Measurements from ENCODE around the gene ABHD8. TPM values are rescaled to one million over a fixed set of nuclear protein-coding genes. Genes with fewer than 3 reads are reported as not detected.

ABHD8 gene
- total and polyA plus RNA-seq, 2 of the 13 experiments (the other 11 are each of a cell fraction or from before 2014, with no cell fraction given): 6.3 to 7.2 TPM

DNA sequence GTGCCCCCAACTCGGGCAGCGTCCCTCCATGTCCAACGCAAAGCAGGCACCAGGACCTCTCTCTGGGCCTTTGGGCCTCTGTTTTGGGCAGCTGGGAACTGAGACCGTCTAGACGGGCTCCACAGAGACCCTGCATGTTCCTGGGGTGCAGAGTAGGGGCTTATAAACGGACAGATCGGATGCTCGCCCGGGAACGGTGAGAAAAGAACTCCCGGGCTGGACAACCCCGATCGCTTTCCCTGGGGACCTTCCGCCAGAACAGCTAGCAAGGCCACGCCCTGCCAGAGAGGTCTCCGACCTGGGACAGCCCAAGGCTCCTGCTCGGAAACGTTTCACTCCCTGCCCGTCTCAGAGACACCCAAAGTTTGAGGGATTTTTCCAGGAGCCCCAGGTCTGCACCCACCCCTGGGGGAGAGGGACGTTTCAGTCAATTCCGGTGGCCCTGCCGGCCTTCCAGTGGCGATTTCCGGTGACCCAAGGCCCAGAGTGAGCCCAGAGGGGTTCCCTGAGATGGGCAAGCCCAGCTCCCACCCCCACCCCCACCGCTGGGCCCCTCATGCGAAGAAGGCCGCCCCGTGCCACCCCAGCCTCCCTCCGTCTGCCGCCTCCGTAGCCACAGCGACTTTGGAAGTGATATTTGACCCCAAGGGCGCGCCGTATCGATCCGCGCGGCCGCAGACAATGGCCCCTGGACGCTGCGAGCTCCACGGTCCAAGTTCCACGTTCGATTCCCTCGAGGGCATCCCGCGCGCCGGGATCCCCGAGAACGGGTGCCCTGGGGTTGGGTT is 59.2 kb downstream of the ABHD8 start (continued):
- TF ChIP-seq ZNF75D (CRISPR knock-in tag; IDR thresholded peaks at IDR 0.05; ENCODE audit: borderline replicate concordance) (no peak), PHB2 (IDR thresholded peaks at IDR 0.05; ENCODE audit: partially characterized antibody) (no peak), ZSCAN29 (CRISPR knock-in tag; conservative IDR thresholded peaks at IDR 0.05) (no peak), SETDB1 (CRISPR knock-in tag; IDR thresholded peaks at IDR 0.05; ENCODE audit: borderline replicate concordance) (no peak), NR3C1 (CRISPR knock-in tag; IDR thresholded peaks at IDR 0.05) (no peak), ZNF850 (CRISPR knock-in tag; conservative IDR thresholded peaks at IDR 0.05) (no peak), IRX3 (CRISPR knock-in tag; IDR thresholded peaks at IDR 0.05; ENCODE audit: borderline replicate concordance, low read depth) (no peak), ERF (CRISPR knock-in tag; IDR thresholded peaks at IDR 0.05) (peak; percentile 47), ZFX (CRISPR knock-in tag; IDR thresholded peaks at IDR 0.05; ENCODE audit: low read depth) (peak; percentile 52), ZNF441 (CRISPR knock-in tag; IDR thresholded peaks at IDR 0.05; ENCODE audit: borderline replicate concordance) (no peak; the same call in 1 of the 2 replicates), PLRG1 (conservative IDR thresholded peaks at IDR 0.05) (no peak), HIVEP1 (CRISPR knock-in tag; IDR thresholded peaks at IDR 0.05) (peak; percentile 93), ZMYM4 (CRISPR knock-in tag; IDR thresholded peaks at IDR 0.05) (no peak), HMG20B (CRISPR knock-in tag; conservative IDR thresholded peaks at IDR 0.05) (no peak), ZZZ3 (CRISPR knock-in tag; IDR thresholded peaks at IDR 0.05; ENCODE audit: borderline replicate concordance) (0 out of 2 replicates have a peak, but pooled peaks have one; percentile 1), BRCA1 (CRISPR knock-in tag; IDR thresholded peaks at IDR 0.05) (no peak), CREB3 (CRISPR knock-in tag; IDR thresholded peaks at IDR 0.05) (no peak), ZFP1 (CRISPR knock-in tag; IDR thresholded peaks at IDR 0.05) (no peak), ZBTB8A (CRISPR knock-in tag; IDR thresholded peaks at IDR 0.05; ENCODE audit: borderline replicate concordance, low read depth) (no peak), ZMYM3 (CRISPR knock-in tag; IDR thresholded peaks at IDR 0.05) (peak; percentile 94), TRIM24 (CRISPR knock-in tag; IDR thresholded peaks at IDR 0.05) (no peak)
- TF ChIP-seq, protein P1, sequence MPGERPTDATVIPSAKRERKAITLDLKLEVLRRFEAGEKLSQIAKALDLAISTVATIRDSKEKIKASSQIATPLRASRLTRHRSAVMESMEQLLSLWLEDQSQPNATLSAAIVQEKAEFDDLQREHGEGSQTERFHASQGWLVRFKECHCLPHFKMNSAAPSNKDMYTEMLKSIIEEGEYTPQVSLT (CRISPR knock-in tag; IDR thresholded peaks at IDR 0.05; ENCODE audit: borderline replicate concordance, low read depth): no peak
- TF ChIP-seq, protein P2, sequence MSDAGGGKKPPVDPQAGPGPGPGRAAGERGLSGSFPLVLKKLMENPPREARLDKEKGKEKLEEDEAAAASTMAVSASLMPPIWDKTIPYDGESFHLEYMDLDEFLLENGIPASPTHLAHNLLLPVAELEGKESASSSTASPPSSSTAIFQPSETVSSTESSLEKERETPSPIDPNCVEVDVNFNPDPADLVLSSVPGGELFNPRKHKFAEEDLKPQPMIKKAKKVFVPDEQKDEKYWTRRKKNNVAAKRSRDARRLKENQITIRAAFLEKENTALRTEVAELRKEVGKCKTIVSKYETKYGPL (CRISPR knock-in tag; IDR thresholded peaks at IDR 0.05): no peak
- TF ChIP-seq, protein P3, sequence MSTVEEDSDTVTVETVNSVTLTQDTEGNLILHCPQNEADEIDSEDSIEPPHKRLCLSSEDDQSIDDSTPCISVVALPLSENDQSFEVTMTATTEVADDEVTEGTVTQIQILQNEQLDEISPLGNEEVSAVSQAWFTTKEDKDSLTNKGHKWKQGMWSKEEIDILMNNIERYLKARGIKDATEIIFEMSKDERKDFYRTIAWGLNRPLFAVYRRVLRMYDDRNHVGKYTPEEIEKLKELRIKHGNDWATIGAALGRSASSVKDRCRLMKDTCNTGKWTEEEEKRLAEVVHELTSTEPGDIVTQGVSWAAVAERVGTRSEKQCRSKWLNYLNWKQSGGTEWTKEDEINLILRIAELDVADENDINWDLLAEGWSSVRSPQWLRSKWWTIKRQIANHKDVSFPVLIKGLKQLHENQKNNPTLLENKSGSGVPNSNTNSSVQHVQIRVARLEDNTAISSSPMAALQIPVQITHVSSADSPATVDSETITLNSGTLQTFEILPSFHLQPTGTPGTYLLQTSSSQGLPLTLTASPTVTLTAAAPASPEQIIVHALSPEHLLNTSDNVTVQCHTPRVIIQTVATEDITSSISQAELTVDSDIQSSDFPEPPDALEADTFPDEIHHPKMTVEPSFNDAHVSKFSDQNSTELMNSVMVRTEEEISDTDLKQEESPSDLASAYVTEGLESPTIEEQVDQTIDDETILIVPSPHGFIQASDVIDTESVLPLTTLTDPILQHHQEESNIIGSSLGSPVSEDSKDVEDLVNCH (CRISPR knock-in tag; IDR thresholded peaks at IDR 0.05): no peak
- TF ChIP-seq, protein P4, sequence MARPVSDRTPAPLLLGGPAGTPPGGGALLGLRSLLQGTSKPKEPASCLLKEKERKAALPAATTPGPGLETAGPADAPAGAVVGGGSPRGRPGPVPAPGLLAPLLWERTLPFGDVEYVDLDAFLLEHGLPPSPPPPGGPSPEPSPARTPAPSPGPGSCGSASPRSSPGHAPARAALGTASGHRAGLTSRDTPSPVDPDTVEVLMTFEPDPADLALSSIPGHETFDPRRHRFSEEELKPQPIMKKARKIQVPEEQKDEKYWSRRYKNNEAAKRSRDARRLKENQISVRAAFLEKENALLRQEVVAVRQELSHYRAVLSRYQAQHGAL (CRISPR knock-in tag; IDR thresholded peaks at IDR 0.05; ENCODE audit: not compliant biosample characterization): no peak
